Colonic mucosa (tissue), 4 donors: ENCODE results near the gene NPIPB6. TPM values are rescaled to one million over a fixed set of nuclear protein-coding genes. Genes with fewer than 3 reads are reported as not detected.
A peak's percentile ranks its signal among the peaks of the same experiment; 100 is the strongest.

Experiments
- DNase-seq: peaks from one replicate; pipeline ENCODE4 v3.0.0-alpha.2; 2020
- H3K27ac ChIP-seq: fragments of 200-600 bp; one replicate; pipeline ENCODE4 v1.8.0; 2021
- H3K27me3 ChIP-seq: fragments of 200-600 bp; one replicate; pipeline ENCODE4 v1.8.0; 2021
- H3K36me3 ChIP-seq: fragments of 200-600 bp; one replicate; pipeline ENCODE4 v1.8.0; 2021
- H3K4me1 ChIP-seq: fragments of 200-600 bp; one replicate; pipeline ENCODE4 v1.8.0; 2021; ENCODE audit warnings: mild to moderate bottlenecking
- H3K4me3 ChIP-seq: fragments of 200-600 bp; one replicate; pipeline ENCODE4 v1.8.0; 2021
- H3K9ac ChIP-seq, 2 donors: one replicate each; pipeline ENCODE4 v1.7.0; 2013; ENCODE audit warnings: control low read depth in 2 of 2, low read depth in 2 of 2, low read length in 2 of 2
- H3K9me3 ChIP-seq: fragments of 200-600 bp; one replicate; pipeline ENCODE4 v1.8.0; 2021
- intact Hi-C: fragments of 100-400 bp; cut with DNase I; formaldehyde crosslinking; loops from one replicate; pipeline ENCODE4 v1.14.1; 2022
- microRNA-seq: library from miRNA; unstranded; fragments of <30 nt; microRNA quantifications from one replicate; pipeline ENCODE4, GENCODE V29; 2019
- total RNA-seq, 2 donors: library from RNA; stranded (reverse); fragmentation: NEBNext Ultra II Directional in 1 of 2; extraction: Animal tissue kit (Norgen Biotek cat#: 25700) in 1 of 2; gene quantifications; one replicate each; pipeline ENCODE4 v1.2.1, GENCODE V29; 2021
- TF ChIP-seq, protein P1 (sequence below): fragments of 200-600 bp; IDR thresholded peaks from one replicate; pipeline ENCODE4 v1.8.0; 2022; ENCODE audit warnings: antibody characterized with exemption, mild to moderate bottlenecking
- donor health status: healthy.
- donor health status: DM: no; HTN: no; CAD: no.
- donor health status: DM: no; HTN: no; CAD: no.

The NPIPB6 gene
- total RNA-seq, 2 donors from 2014 or later, result 0.42 to 1.2 TPM

DNA sequence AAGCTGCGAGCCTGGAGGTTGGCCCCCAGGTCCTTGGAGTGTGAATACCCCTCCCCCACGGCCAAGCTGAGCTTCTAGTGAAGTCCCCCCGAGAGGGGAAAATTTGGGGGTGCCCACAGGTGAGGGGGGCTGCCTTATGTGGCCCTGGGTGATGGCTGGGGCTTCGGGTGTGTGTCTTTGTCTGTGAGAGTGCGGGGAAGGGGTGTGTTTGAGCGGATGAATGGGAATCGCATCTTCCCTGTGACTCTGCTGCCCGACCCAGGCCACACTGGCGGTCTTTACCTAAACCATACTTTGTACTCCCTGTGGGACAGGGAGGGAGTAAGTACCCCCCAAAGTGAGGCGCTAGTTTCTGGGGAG, 69.7 kb downstream of the NPIPB6 start:
- peaks cover 5% of the 10 kb centered on the region for H3K4me1 ChIP-seq
- DNase-seq, result no peak
- H3K9ac ChIP-seq, result peak overlapping the region in 1 of 2 donors; percentile 58
- H3K27ac ChIP-seq, result no peak overlapping the region
- no peak overlapping the region for H3K4me3 ChIP-seq
- no peaks in the 10 kb centered on the region for H3K36me3 ChIP-seq
- H3K27me3 ChIP-seq, result peaks cover 5% of the 10 kb centered on the region
- TF ChIP-seq, protein P1, sequence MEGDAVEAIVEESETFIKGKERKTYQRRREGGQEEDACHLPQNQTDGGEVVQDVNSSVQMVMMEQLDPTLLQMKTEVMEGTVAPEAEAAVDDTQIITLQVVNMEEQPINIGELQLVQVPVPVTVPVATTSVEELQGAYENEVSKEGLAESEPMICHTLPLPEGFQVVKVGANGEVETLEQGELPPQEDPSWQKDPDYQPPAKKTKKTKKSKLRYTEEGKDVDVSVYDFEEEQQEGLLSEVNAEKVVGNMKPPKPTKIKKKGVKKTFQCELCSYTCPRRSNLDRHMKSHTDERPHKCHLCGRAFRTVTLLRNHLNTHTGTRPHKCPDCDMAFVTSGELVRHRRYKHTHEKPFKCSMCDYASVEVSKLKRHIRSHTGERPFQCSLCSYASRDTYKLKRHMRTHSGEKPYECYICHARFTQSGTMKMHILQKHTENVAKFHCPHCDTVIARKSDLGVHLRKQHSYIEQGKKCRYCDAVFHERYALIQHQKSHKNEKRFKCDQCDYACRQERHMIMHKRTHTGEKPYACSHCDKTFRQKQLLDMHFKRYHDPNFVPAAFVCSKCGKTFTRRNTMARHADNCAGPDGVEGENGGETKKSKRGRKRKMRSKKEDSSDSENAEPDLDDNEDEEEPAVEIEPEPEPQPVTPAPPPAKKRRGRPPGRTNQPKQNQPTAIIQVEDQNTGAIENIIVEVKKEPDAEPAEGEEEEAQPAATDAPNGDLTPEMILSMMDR, result no peak
- intact Hi-C loops, result no loop called here
- H3K9me3 ChIP-seq, result no peaks in the 10 kb centered on the region

DNA sequence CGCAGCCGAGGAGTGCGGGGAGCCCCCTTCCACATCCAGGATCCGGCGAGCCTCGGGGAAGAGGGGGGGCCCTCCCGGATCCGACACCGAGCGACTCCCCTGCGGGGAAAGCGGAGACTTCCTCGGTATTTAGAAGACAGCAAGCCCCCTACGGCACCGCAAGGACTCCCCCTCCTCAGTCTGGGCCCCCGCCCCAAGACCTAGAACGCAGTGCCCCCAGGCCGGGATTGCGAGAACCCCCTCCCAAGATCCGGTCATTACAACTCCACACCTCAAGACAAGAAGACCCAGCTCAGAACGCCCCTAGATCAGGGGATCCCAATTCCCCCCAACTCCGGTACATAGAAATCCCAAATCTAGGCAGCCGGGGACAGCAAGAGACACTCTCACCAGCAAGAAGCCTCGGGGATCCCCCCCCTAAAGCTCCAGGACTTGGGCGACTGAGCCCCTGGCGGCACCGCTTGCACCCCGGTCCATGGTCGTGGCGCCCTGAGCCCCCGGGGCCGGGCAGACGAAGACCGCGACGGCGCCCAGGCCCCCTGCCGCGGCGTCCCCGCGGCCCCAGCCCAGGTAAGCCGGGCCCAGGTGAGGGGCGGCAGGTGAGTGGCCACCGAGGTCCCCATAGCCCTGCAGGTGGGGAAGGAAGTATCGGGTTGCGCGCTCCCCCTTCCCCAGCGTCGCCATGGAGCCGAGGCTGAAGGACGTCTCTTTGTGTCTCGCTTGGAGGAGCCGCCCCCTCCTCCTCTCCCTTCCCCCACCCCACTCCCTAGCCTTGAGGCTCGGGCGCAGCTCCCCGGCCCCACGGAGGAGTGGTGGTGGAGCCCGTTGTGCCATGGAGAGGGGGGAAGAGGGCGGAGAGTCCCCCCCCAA, 70.3 kb downstream of the NPIPB6 start:
- Histone ChIP-seq H3K9ac (peak overlapping the region; percentile 58), H3K36me3 (no peaks in the 10 kb centered on the region), H3K27ac (no peak overlapping the region), H3K4me1 (peaks cover 5% of the 10 kb centered on the region), H3K9me3 (no peaks in the 10 kb centered on the region), H3K4me3 (peak overlapping the region; percentile 45), H3K27me3 (peaks cover 5% of the 10 kb centered on the region)
- intact Hi-C loops, result no loop called here
- TF ChIP-seq, protein P1, result no peak
- no peak for DNase-seq

Small RNA genes within 50 kb of the gene (microRNA-seq; reads per million reads assigned to microRNA genes)
- gene MIR6862-1, result not detected

Other genes starting within 250 kb of the NPIPB6 start
- 100 to 1,000 TPM in 1 of 2 donors, 10 to 100 TPM in 1; 77.0 to 144 TPM for gene XPO6, start 151.5 kb downstream of the NPIPB6 start, total RNA-seq
- gene SBK1, start 71.0 kb downstream of the NPIPB6 start, total RNA-seq, result 1 to 10 TPM; 1.0 to 1.4 TPM
- gene EIF3CL, start 40.3 kb upstream of the NPIPB6 start, total RNA-seq, result 10 to 100 TPM in 1 of 2 donors, not detected in 1; 69.3 TPM
- gene NPIPB7, start 108.8 kb upstream of the NPIPB6 start, total RNA-seq, result under 1 TPM in 1 of 2 donors, not detected in 1; 0.40 TPM
- 100 to 1,000 TPM; 101 to 123 TPM for gene CLN3, start 128.6 kb upstream of the NPIPB6 start, total RNA-seq
- 10 to 100 TPM; 60.8 to 87.4 TPM for gene APOBR, start 131.1 kb upstream of the NPIPB6 start, total RNA-seq
- gene IL27, start 143.3 kb upstream of the NPIPB6 start, total RNA-seq, result not detected
- gene NUPR1, start 175.5 kb upstream of the NPIPB6 start, total RNA-seq, result 100 to 1,000 TPM in 1 of 2 donors, 10 to 100 TPM in 1; 87.0 to 128 TPM
- 10 to 100 TPM; 17.4 to 19.3 TPM for gene SGF29, start 190.4 kb upstream of the NPIPB6 start, total RNA-seq
- 10 to 100 TPM in 1 of 2 donors, 1 to 10 TPM in 1; 7.6 to 12.6 TPM for gene SULT1A2, start 233.5 kb upstream of the NPIPB6 start, total RNA-seq
- gene SULT1A1, start 246.5 kb upstream of the NPIPB6 start, total RNA-seq, result 100 to 1,000 TPM in 1 of 2 donors, 10 to 100 TPM in 1; 61.7 to 150 TPM